Aorta (tissue), 5 donors: ENCODE data around the gene ALDH8A1. TPM values are rescaled to one million over a fixed set of nuclear protein-coding genes. Genes with fewer than 3 reads are reported as not detected.

Experiments used
- ATAC-seq: fragments of 200-7000 bp; cut with Tn5 transposase; one replicate; pipeline ENCODE4 v1.9.1; 2022; ENCODE audit warnings: moderate library complexity; ENCODE audit not compliant: low FRiP score
- DNase-seq, 2 donors: peaks; one replicate each; pipeline ENCODE4 v3.0.0-alpha.2; 2020
- H3K27ac ChIP-seq, 2 donors: one replicate each; pipeline ENCODE4 v1.5.1; 2013; ENCODE audit warnings: low read length in 2 of 2, mild to moderate bottlenecking in 2 of 2, moderate library complexity in 2 of 2, control low read depth in 1 of 2, inconsistent platforms in 1 of 2, low read depth in 1 of 2
- H3K27me3 ChIP-seq, 2 donors: one replicate each; pipeline ENCODE4 v1.6.1; 2013; ENCODE audit warnings: control low read depth in 1 of 2, low read length in 1 of 2, mild to moderate bottlenecking in 1 of 2, moderate library complexity in 1 of 2; ENCODE audit not compliant: insufficient read depth in 2 of 2, control insufficient read depth in 1 of 2
- H3K36me3 ChIP-seq, 2 donors: one replicate each; pipeline ENCODE4 v1.6.1; 2013; ENCODE audit warnings: control low read depth in 1 of 2, low read length in 1 of 2, mild to moderate bottlenecking in 1 of 2; ENCODE audit not compliant: insufficient read depth in 2 of 2, control insufficient read depth in 1 of 2
- H3K4me1 ChIP-seq, 2 donors: one replicate each; pipeline ENCODE4 v1.6.1; 2013; ENCODE audit warnings: low read length in 2 of 2, control low read depth in 1 of 2, mild to moderate bottlenecking in 1 of 2, moderate library complexity in 1 of 2; ENCODE audit not compliant: insufficient read depth in 2 of 2, control insufficient read depth in 1 of 2
- H3K4me3 ChIP-seq, 2 donors: one replicate each; pipeline ENCODE4 v1.5.1; 2013; ENCODE audit warnings: low read length in 2 of 2, control low read depth in 1 of 2, mild to moderate bottlenecking in 1 of 2
- H3K9me3 ChIP-seq: one replicate; pipeline ENCODE4 v1.6.1; 2013; ENCODE audit warnings: mild to moderate bottlenecking, low read length; ENCODE audit not compliant: control insufficient read depth
- WGBS, 2 donors: extraction: QIAGEN DNeasy Blood & Tissue Kit; methylation state at CpG; one replicate each; pipeline ENCODE4 v1.1.7; 2013; 5-methylcytosine and 5-hydroxymethylcytosine counted together
- intact Hi-C, 2 donors: fragments of 100-400 bp; cut with DNase I; formaldehyde crosslinking; loops; one replicate each; pipeline versions ENCODE4 v1.14.2 to v1.15.0; 2022
- polyA plus RNA-seq, 2 donors: library from polyadenylated mRNA; stranded (reverse); fragments of 200-250 nt; gene quantifications; one replicate each; pipeline ENCODE4 v1.2.3, GENCODE V29; 2013
- total RNA-seq, 2 donors: library from RNA; stranded (reverse); fragmentation: NEBNext Ultra II Directional; extraction: Animal tissue kit (Norgen Biotek cat#: 25700); gene quantifications; one replicate each; pipeline ENCODE4 v1.2.1, GENCODE V29; 2021
- donor health status: healthy with polysubstance abuse.
- donor health status: Bipolar disorder and iron deficiency.
- donor health status: DM: no; HTN: no; CAD: no.
- donor health status: DM: no; HTN: no; CAD: no.
- donor health status: DM: yes; HTN: yes; CAD: no.

ALDH8A1 gene
- total and polyA plus RNA-seq, 4 donors = 0.75 to 4.1 (median 1.7) TPM

- intact Hi-C loops = no loop called here
- Histone ChIP-seq H3K27me3 (no peaks in the 10 kb centered on the region), H3K9me3 (no peaks in the 10 kb centered on the region), H3K36me3 (no peaks in the 10 kb centered on the region), H3K4me3 (no peak overlapping the region), H3K4me1 (no peaks in the 10 kb centered on the region), H3K27ac (no peak overlapping the region)
- no peak for ATAC-seq
- DNase-seq = no peak
- WGBS, 2 donors = 69 to 72% methylated on average over 6 of the region's 6 CpGs
These were observed 21.6 kb downstream of the ALDH8A1 start for GRCh38 chr6:134928151-134928900.

- Histone ChIP-seq H3K27ac (no peak overlapping the region), H3K36me3 (peaks cover 0 to 1% of the 10 kb centered on the region in 2 donors), H3K4me1 (no peaks in the 10 kb centered on the region), H3K4me3 (no peak overlapping the region), H3K27me3 (no peaks in the 10 kb centered on the region), H3K9me3 (no peaks in the 10 kb centered on the region)
- ATAC-seq (no peak), DNase-seq (no peak)
- 87 to 88% methylated on average over 3 of the region's 3 CpGs for WGBS, 2 donors
- intact Hi-C loops = no loop called here
These were observed 24.1 kb downstream of the ALDH8A1 start for GRCh38 chr6:134925800-134926199.

- Histone ChIP-seq H3K9me3 (no peaks in the 10 kb centered on the region), H3K4me1 (no peaks in the 10 kb centered on the region), H3K36me3 (peaks cover 0 to 1% of the 10 kb centered on the region in 2 donors), H3K27me3 (no peaks in the 10 kb centered on the region), H3K27ac (no peak overlapping the region), H3K4me3 (no peak overlapping the region)
- DNase-seq = no peak
- ATAC-seq = no peak
- 77 to 86% methylated on average over 6 of the region's 6 CpGs for WGBS, 2 donors
- intact Hi-C loops = no loop called here
These were observed 28.1 kb downstream of the ALDH8A1 start for GRCh38 chr6:134921721-134922261.

GRCh38 chr6:134921276-134921675 lies 28.6 kb downstream of the ALDH8A1 start:
- no peak for ATAC-seq
- no peak for DNase-seq
- WGBS, 2 donors = 83 to 91% methylated on average over 5 of the region's 5 CpGs
- Histone ChIP-seq H3K4me3 (no peak overlapping the region), H3K4me1 (no peaks in the 10 kb centered on the region), H3K27ac (no peak overlapping the region), H3K36me3 (peaks cover 0 to 1% of the 10 kb centered on the region in 2 donors), H3K27me3 (no peaks in the 10 kb centered on the region), H3K9me3 (no peaks in the 10 kb centered on the region)
- intact Hi-C loops = no loop called here

GRCh38 chr6:134920422-134920821 lies 29.5 kb downstream of the ALDH8A1 start:
- intact Hi-C loops = no loop called here
- H3K36me3 ChIP-seq = peaks cover 0 to 1% of the 10 kb centered on the region in 2 donors
- DNase-seq (no peak), ATAC-seq (no peak)
- H3K4me3 ChIP-seq = no peak overlapping the region
- H3K4me1 ChIP-seq = no peaks in the 10 kb centered on the region
- 81 to 83% methylated on average over 2 of the region's 2 CpGs for WGBS, 2 donors
- no peaks in the 10 kb centered on the region for H3K27me3 ChIP-seq
- no peaks in the 10 kb centered on the region for H3K9me3 ChIP-seq
- no peak overlapping the region for H3K27ac ChIP-seq

GRCh38 chr6:134918418-134918961 lies 31.4 kb downstream of the ALDH8A1 start:
- Histone ChIP-seq H3K27ac (no peak overlapping the region), H3K27me3 (no peaks in the 10 kb centered on the region), H3K36me3 (peaks cover 0 to 1% of the 10 kb centered on the region in 2 donors), H3K9me3 (no peaks in the 10 kb centered on the region), H3K4me1 (no peaks in the 10 kb centered on the region), H3K4me3 (no peak overlapping the region)
- intact Hi-C loops = no loop called here
- DNase-seq (no peak), ATAC-seq (no peak)
- 91 to 94% methylated on average over 17 of the region's 17 CpGs for WGBS, 2 donors

GRCh38 chr6:134911547-134911946 lies 38.4 kb downstream of the ALDH8A1 start:
- Histone ChIP-seq H3K36me3 (no peaks in the 10 kb centered on the region), H3K9me3 (no peaks in the 10 kb centered on the region), H3K4me3 (no peak overlapping the region), H3K4me1 (peaks cover 0 to 5% of the 10 kb centered on the region in 2 donors), H3K27me3 (no peaks in the 10 kb centered on the region), H3K27ac (no peak overlapping the region)
- 99 to 100% methylated on average over 1 of the region's 1 CpG for WGBS, 2 donors
- no peak for ATAC-seq
- DNase-seq = no peak
- intact Hi-C loops = no loop called here

GRCh38 chr6:134910593-134910935 lies 39.3 kb downstream of the ALDH8A1 start:
- Histone ChIP-seq H3K27me3 (no peaks in the 10 kb centered on the region), H3K4me3 (no peak overlapping the region), H3K9me3 (no peaks in the 10 kb centered on the region), H3K4me1 (peaks cover 0 to 5% of the 10 kb centered on the region in 2 donors), H3K27ac (no peak overlapping the region), H3K36me3 (no peaks in the 10 kb centered on the region)
- ATAC-seq (no peak), DNase-seq (no peak)
- intact Hi-C loops = no loop called here
- 47 to 76% methylated on average over 1 of the region's 1 CpG for WGBS, 2 donors
